CD4-positive, alpha-beta T cell treated with Interleukin-2 at 100 ng/mL for 4 hours (primary cell): ENCODE data around the gene CDK5RAP2.

ENCODE experiments used
- DNase-seq: peaks from one replicate; pipeline ENCODE4 v3.0.0-alpha.2; 2020; ENCODE audit warnings: low spot score

Gene CDK5RAP2

GRCh38 chr9:120351106-120351505 lies 228.9 kb downstream of the CDK5RAP2 start:
- no peak for DNase-seq

GRCh38 chr9:120350596-120350995 lies 229.4 kb downstream of the CDK5RAP2 start:
- no peak for DNase-seq

- no peak for DNase-seq
Observed at GRCh38 chr9:120348951-120349429, 231.0 kb downstream of the CDK5RAP2 start.

GRCh38 chr9:120345379-120345778 lies 234.6 kb downstream of the CDK5RAP2 start:
- no peak for DNase-seq

GRCh38 chr9:120344230-120344629 lies 235.7 kb downstream of the CDK5RAP2 start:
- DNase-seq: no peak

- DNase-seq: no peak
Observed at GRCh38 chr9:120343416-120343815, 236.6 kb downstream of the CDK5RAP2 start.
